CD4-positive, alpha-beta T cell treated with Interleukin-1 beta for 1 hour (primary cell): Measurements from ENCODE around the gene DALRD3.
"Not testable (repeated sequence)": the region's sequence is repeated elsewhere in the genome, so short reads cannot be mapped to it uniquely, and the experiment has no call there.

ENCODE experiments used
- DNase-seq, 2 donors: peaks; one replicate each; pipeline ENCODE4 v3.0.0-alpha.2; 2020 to 2022

DALRD3 gene

DNA sequence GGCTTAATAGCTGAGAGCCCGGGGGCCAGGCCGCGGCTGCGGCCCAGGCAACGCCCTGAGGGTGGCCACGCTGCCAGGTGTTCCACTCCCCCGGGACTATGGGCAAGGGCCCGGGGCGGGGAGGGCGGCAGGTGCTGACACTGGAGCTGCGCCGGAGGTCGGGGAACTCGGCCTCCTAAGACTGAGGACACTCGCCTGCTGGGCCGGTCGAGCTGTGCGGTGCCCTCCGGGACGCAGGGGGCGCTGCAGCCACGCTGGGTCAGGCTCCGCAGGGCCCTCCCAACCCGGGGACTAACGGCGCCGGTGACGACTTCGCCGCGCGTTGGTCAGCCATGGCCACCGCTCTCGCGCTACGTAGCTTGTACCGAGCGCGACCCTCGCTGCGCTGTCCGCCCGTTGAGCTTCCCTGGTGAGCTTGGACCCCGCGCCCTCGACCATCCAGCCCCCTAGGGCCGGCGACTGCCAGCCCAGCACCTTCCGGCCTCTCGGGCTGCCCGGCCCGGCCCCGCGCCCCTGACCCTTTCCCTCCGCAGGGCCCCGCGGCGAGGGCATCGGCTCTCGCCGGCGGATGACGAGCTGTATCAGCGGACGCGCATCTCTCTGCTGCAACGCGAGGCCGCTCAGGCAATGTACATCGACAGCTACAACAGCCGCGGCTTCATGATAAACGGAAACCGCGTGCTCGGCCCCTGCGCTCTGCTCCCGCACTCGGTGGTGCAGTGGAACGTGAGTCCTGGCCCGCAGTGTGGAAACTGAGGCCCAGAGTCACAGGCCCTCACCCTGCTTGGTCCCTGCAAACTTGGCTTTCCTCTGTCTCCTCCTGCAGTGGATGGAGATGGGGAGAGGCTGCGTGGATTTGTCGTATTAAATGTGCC, 3.7 kb upstream of the DALRD3 start, which contains the start of gene NDUFAF3:
TSS of gene NDUFAF3 (plus strand) at position 309 of the 875 bp plus-strand sequence. CDS start at position 333, 24 bp downstream.
- DNase-seq: peak; percentile 93

DNA sequence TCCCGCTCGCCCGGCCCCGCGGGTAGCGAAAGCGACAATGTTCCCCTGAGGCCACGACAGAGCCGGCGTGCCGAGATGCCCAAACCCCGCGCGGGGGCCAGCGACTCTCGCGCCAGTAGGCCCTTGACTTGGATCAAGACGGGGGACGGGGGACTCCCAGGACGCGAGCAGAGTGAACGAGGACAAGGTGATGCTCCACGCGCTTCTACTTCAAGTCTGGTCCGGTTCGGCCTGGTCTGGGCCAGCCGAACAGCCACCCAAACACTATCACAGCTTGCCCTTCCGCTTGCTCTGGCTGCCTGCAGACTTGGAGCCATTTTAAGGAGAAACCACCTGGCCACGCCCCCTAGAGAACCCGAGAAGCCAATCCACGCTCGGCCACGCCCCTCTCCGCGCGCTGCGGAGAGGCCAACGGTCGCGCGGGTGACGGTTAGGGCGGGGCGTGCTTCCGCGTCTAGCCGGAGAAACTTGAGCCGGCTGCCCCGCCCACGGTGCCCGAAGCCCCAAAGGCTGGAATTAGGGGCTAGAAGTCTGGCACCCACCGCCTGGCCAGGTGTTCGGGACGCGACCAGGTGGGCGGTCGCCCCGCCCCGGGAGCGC, 2.9 kb upstream of the DALRD3 start:
- peak; percentile 99 for DNase-seq

DNA sequence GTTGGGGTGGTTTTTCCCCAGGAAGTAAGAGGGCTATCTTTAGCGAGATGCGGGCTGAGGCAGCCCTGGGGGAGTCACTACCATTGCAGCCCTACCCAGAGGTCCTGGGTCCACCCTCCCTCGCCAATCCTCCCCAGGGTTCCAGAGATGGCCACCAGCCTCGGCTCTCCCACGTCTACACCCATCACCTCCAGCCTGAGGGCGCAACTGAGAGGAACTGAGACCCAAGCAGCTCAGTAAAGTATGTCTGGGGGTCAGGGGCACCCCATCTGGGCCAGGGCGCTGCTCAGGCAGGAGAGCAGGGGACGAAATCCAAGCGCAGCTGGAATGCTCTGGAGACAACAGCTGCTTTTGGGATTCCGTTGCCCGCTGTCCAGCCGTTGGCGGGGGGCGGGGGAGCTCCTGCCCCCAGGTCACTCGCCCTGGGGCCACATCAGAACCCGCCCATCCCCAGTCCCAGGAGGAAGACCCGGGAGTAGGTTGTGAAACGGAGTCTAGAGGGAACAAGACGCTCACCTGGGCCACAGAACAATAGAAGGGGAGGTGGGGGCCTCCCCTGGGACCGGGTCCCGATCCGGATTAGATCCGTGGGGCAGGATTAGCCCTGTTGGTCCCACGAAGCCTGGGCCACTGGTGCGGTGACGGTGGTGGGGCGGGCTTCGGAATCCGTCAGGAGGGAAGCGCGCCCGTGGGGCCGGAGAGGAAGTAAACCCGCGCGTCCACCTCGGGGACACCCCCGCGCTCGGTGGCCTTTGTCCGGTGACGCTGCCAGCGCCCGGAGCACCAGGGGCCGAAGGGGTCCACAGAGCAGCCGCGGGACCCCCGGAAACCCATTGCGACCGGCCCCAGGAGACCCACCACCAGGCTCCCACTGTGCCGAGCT, 2.2 kb upstream of the DALRD3 start:
- DNase-seq: peak; percentile 42 to 54

DNA sequence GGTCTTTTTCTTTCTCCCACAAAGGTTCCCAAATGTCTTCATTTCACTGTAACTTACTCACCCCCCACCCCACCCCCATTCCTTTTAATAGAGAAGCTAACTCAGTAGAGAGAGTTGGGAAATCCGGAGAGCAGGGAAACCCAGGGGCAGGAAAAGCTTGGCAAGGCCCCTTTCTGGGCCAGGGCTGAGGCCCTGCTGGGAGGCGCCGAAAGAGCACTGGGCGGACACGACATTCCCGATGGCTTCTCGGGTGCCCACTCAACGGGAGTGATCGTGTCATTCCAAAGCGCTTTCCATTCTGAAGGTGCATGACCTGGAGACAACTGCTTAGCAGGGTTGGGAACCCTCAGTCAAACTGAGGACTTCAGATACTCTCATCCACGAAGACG, 1.6 kb upstream of the DALRD3 start:
- DNase-seq: no peak

DNA sequence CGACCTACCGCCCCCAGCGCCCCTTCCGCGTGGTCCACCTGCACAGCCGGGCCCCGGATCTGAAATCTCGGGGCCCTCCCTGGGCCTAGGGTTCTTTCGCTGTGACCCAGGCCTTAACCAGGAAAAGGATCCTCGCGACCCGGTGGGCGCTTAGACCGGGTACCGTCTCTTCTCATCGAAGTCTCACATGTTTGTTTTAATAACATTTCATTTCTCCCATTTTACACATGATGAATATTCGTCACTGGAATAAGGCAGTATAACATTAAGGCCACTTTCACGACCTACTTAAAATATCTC, 277 bp upstream of the DALRD3 start:
- no peak for DNase-seq

DNA sequence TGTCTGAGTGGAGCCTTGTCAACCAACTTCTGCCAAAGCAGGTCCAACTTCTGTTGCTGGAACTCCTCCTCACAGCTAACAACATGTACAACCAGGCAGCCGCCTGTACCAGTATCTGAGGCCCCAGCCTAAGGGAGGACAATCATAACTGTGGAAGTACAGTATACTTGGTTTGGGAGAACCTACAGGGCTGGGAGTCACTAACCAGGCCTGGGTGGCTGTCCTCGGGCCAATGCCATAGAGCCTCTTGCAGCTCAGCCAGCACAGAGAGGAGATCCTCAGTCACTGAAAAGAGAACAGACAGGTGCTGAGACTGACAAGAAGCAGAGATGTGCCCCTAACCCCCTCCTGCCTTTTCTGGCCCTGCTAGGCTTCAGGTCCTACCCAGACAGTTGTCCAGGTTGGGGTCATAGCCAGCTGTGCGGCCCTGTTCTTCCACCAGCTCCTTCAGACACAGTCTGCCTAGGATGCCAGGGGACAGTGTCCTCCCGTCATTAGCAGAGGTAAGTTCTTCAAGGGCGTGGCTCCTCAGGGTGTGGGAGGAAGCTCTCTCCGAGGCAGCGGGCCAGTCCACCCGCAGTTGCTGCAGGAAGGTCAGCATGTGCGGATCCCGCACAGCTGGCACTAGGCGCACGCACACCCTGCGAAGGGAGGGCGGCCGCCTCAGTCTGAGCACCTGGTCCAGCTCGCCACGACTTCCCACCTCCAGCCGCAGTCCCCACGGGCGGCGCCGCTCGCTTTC, 980 bp downstream of the DALRD3 start:
- no peak for DNase-seq

DNA sequence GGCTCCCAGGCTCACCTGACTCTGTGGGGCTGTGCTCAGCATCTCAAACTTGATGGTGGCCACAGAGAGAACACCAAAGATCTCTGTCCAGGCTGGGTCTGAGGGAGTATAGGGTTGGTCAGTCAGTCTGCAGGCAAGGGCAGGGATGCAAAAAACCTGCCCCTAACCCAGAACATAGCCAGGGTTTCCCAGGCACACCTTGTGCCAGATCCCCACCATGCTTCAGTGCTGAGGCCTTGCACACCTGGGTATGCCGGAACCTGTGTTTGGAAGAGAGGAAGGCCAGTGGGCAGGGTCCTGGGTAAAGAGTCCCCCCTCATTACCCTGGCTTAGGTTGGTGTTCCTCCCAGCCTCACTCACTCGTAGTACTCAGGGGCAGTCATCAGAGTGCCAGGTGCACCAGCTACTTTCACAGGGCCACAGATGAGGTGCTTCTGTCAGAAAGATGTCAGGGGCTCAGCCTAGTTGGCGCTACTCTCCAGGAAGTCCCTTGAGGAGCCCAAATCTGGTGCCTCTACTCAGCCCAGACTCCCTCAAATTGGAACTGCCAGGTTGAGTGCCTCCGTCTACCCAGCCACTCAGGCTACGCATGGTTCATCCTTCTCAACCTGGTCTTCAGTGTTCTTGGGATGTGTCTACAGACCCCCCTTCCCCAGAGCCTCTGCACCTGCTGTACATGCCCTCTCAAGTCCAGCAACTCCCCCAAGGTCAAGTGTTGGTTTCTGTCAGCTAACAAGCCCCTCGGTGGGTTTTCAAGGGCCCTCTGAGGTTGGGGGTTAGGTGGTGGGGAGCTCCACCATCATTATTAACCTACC, 1.8 kb downstream of the DALRD3 start:
- DNase-seq: no peak

DNA sequence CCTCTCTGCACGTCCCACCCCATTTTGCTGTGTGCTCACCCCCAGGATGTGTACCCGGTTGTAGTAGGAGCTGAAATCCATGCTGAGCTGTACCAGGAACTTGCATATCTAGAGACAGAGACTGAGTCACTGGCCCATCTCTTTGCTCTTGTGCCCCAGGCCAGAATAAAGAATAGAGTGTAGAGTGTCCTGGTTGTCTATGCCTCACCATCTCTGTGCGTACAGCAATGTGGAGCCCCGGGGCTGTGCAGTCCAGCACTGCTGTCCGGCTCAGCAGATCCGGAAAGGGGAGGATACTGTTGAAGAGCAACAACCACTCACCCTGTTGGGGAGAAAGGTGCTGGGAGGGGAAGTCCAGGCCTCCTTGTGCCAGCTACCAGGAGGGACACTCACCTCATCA, 2.6 kb downstream of the DALRD3 start:
- DNase-seq: no peak

DNA sequence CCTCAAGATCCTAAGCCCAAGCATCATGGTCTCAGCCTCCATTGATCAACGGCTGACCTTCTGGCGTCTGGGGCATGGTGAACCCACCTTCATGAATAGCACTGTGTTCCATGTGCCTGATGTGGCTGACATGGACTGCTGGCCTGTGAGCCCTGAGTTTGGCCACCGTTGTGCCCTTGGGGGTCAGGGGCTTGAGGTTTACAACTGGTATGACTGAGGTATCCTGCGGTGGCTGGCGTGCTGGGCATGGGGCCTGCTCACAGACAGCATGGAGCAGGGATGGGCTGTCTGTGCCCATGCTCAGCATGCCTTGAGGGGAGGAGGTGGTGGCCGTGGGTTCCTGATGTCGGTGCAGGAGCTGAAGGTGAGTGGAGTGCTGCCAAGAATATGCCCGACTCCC, 3.3 kb downstream of the DALRD3 start:
- DNase-seq: no peak

DNA sequence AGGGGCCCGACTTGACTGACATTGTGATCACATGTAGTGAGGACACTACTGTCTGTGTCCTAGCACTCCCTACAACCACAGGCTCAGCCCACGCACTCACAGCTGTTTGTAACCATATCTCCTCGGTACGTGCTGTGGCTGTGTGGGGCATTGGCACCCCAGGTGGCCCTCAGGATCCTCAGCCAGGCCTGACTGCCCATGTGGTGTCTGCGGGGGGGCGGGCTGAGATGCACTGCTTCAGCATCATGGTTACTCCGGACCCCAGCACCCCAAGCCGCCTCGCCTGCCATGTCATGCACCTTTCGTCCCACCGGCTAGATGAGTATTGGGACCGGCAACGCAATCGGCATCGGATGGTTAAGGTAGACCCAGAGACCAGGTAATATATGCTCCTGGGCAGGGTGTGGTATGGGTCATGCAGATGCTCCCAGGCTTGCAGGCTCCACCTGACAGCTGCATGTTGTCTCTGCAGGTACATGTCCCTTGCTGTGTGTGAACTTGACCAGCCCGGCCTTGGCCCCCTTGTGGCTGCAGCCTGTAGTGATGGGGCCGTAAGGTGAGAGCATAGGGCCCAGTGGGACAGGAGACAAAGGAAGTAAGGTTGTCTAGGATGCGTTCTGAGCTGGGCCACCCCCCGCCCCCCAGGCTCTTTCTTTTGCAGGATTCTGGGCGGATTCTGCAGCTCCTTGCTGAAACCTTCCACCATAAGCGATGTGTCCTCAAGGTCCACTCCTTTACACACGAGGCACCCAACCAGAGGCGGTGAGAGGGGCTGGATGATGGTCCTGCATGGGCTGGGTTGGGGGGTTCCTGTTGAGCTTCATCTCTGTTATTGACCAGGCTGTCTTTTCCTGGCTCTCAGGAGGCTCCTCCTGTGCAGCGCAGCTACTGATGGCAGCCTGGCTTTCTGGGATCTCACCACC, 4.4 kb downstream of the DALRD3 start:
- peak; percentile 51 to 66 for DNase-seq

DNA sequence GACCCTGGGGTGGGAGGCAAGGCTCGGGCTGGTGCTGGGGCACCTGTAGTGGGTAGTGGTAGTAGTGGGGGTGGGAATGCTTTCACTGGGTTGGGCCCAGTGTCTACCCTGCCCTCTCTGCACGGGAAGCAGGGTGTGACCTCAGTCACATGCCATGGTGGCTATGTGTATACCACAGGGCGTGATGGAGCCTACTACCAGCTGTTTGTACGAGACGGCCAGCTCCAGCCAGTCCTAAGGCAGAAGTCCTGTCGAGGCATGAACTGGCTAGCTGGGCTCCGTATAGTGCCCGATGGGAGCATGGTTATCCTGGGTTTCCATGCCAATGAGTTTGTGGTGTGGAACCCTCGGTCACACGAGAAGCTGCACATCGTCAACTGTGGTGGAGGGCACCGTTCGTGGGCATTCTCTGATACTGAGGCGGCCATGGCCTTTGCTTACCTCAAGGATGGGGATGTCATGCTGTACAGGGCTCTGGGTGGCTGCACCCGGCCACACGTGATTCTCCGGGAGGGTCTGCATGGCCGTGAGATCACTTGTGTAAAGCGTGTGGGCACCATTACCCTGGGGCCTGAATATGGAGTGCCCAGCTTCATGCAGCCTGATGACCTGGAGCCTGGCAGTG, 5.2 kb downstream of the DALRD3 start:
- DNase-seq: no peak

DNA sequence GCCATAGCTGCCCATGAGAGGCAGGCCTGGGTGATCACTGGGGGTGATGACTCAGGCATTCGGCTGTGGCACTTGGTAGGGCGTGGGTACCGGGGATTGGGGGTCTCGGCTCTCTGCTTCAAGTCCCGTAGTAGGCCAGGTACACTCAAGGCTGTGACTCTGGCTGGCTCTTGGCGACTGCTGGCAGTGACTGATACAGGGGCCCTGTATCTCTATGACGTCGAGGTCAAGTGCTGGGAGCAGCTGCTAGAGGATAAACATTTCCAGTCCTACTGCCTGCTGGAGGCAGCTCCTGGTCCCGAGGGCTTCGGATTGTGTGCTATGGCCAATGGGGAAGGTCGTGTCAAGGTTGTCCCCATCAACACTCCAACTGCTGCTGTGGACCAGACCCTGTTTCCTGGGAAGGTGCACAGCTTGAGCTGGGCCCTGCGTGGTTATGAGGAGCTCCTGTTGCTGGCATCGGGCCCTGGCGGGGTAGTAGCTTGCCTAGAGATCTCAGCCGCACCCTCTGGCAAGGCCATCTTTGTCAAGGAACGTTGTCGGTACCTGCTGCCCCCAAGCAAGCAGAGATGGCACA, 5.9 kb downstream of the DALRD3 start:
- no peak for DNase-seq

DNA sequence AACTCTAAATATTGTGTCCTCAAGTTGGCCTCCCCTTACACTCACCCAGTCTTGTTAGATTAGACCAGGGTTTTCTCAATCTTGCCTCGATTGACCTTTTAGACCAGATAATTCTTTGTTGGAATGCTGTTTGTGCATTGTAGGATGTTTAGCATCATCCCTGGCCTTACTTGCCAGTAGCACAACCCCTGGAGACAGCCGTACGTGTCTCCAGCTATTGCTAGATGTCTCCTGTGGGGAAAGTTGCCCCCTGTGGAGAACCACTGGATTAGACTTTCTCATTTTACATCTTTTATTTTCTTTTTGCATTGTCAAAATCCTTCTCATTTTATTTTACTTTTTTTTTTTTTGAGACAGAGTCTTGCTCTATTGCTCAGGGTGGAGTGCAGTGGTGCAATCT, 9.0 kb downstream of the DALRD3 start:
- no peak for DNase-seq

DNA sequence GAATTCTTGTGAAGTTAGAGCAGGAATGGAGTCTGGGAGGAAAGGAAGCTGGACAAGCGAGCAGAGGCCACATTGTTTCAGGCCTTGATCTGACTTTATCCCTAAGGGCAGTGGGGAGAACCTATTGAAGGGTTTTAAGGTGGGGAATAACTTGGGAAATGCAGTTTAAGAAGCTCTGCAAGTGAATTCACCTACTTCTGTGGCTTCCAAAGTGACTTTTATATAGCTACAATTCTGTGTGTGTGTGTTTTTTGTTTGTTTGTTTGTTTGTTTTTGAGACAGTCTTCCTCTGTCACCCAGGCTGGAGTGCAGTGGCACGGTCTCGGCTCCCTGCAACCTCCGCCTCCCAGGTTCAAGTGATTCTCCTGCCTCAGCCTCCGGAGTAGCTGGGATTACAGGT, 9.8 kb downstream of the DALRD3 start:
- not testable (repeated sequence) for DNase-seq

DNA sequence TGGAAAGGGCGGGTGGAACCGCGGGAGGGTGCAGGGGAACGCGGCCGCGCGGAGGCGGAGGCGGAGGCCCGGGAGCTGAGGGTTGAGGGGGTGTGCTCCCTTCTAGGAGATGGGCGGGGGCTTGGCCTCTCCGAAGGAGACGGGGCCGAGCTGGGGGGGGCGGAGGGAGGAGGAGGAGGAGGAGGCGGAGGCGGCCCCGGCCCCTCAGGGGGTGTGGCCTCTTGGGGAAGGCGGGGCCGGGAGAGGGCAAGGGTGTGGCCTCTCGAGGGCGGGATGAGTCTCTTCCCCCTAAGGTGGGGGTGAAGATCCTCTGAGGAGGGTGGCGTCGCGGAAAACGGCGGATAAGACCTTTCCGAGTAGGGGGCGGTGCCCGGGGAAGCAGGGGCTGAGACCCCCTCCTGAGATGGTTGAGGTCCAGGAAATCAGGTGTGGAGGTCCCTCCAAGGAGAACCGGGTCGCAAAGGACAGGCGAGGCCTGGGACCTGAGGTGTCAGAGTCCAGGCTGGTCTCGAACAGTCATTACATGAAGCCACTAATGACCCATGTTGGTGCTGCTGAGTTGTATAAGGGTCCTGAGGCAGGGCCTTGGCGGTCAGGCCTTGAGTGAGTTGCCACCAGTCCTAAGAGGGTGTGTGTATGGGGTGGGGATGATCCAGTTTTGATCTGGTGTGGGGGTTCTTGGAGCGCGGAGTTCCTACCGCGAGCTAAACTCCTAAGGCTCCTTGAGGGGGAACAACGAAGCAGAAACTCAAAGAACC, 10.4 kb downstream of the DALRD3 start:
- peak; percentile 89 to 92 for DNase-seq

DNA sequence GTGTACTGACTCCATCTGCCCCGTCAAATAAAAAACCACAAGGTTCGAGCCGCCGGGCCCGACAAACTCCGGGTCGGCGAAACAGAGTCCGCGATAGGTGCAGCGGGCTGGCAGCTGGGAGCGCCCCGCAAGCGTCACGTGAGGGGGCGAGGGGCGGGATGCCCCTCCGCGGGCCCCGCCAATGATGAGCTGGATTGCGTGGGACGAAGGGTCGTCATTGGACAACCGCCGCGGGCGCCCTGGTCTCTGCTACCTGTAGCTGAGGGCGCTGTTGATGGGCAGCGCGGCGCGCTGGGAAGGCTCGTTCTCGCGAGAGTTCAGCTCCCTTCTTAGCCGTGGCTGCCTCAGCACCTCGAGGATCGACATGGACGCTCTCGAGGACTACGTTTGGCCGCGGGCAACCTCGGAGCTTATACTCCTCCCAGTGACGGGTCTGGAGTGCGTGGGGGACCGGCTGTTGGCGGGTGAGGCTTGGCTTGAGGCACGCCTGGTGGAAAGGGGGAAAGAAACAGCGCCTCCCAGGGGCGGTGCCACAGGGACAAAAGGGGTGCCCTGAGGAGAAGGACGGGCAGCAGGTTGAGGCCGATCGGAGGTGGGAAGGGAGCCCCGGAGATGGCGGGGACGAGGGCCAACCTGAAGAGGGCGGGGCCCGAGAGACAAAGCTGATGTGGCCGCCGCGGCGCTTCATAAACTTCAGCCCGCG, 11.2 kb downstream of the DALRD3 start, which contains the start of gene WDR6:
TSS of gene WDR6 (plus strand) at position 324 of the 703 bp plus-strand sequence. CDS start at position 365, 41 bp downstream.
- peak; percentile 97 to 98 for DNase-seq

DNA sequence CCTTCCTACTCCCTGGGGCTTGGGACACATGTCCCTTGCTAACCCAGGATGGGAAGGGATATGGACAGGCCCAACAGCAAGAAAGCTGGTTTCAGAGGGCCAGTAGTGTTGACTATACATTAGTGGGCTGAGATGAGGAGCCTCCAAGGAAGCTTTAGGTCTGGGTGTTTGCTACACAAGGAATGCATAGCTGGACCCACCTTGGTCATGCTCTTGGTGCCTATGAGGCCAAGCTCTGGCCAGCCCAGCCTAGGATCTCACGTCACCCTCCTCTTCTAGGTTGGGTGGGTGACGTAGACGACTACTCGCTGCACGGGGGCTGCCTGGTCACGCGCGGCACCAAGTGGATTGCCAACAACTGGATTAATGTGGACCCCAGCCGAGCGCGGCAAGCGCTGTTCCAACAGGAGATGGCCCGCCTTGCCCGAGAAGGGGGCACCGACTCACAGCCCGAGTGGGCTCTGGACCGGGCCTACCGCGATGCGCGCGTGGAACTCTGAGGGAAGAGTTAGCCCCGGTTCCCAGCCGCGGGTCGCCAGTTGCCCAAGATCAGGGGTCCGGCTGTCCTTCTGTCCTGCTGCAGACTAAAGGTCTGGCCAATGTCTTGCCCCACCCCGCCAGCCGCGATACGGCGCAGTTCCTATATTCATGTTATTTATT, 11.8 kb downstream of the DALRD3 start:
- DNase-seq: no peak

DNA sequence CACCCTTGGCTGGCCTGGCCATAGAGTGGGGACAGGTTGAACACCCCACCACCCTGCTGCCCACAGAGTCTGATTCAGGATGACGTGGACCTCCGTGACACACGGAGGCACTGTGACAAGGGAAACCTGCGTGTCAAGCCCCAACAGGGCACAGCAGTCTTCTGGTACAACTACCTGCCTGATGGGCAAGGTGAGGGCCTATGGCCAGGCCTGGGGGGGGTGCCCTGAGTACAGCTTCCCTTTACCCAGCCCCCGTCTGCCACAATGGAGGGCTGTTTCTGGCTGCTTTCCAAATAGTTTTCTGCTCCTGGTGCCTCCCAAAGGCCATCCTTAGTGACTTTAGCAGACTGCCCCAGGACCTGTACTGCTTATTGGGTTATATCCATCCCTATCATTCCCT, 12.4 kb downstream of the DALRD3 start:
- DNase-seq: no peak
